Measurements from ENCODE around the gene CALHM3.

CALHM3 gene

GRCh38 chr10:103459615-103460014 lies 19.4 kb downstream of the CALHM3 start:
- in situ Hi-C loops (cut with HindIII; ENCODE audit: low pct_unique_long_range_greater_than_20kb, low sequenced_read_pairs), result no loop called here
- TF ChIP-seq JUND (IDR thresholded peaks at IDR 0.05; ENCODE audit: low read depth), result no peak

GRCh38 chr10:103458720-103459119 lies 20.3 kb downstream of the CALHM3 start, which contains the start of gene CALHM1:
Gene CALHM1 (minus strand): TSS chr10:103458900. CDS start chr10:103458751, 149 bp downstream.
- peak; percentile 44 to 49 for DNase-seq (ENCODE audit: low read depth in 1 of 2, low spot score in 1 of 2)
- in situ Hi-C loops (cut with HindIII; ENCODE audit: low pct_unique_long_range_greater_than_20kb, low sequenced_read_pairs), result no loop called here
- no peak for TF ChIP-seq JUND (IDR thresholded peaks at IDR 0.05; ENCODE audit: low read depth)

More at GRCh38 chr10:103459615-103460014, 19.4 kb downstream of the CALHM3 start:
- no peak for DNase-seq (ENCODE audit: low read depth in 1 of 2, low spot score in 1 of 2)

GRCh38 chr10:103457896-103458583 lies 21.0 kb downstream of the CALHM3 start:
- DNase-seq (ENCODE audit: low read depth in 1 of 2, low spot score in 1 of 2), result no peak
- in situ Hi-C loops (cut with HindIII; ENCODE audit: low pct_unique_long_range_greater_than_20kb, low sequenced_read_pairs), result no loop called here
- no peak for TF ChIP-seq JUND (IDR thresholded peaks at IDR 0.05; ENCODE audit: low read depth)

- TF ChIP-seq JUND (IDR thresholded peaks at IDR 0.05; ENCODE audit: low read depth), result no peak
- DNase-seq (ENCODE audit: low read depth in 1 of 2, low spot score in 1 of 2), result no peak
- in situ Hi-C loops (cut with HindIII; ENCODE audit: low pct_unique_long_range_greater_than_20kb, low sequenced_read_pairs), result no loop called here
Observed at GRCh38 chr10:103457176-103457712, 21.8 kb downstream of the CALHM3 start.

- in situ Hi-C loops (cut with HindIII; ENCODE audit: low pct_unique_long_range_greater_than_20kb, low sequenced_read_pairs), result no loop called here
- DNase-seq (ENCODE audit: low read depth in 1 of 2, low spot score in 1 of 2), result no peak
- no peak for TF ChIP-seq JUND (IDR thresholded peaks at IDR 0.05; ENCODE audit: low read depth)
Observed at GRCh38 chr10:103456074-103456660, 22.9 kb downstream of the CALHM3 start.

GRCh38 chr10:103455235-103455634 lies 23.8 kb downstream of the CALHM3 start:
- no peak for DNase-seq (ENCODE audit: low read depth in 1 of 2, low spot score in 1 of 2)
- in situ Hi-C loops (cut with HindIII; ENCODE audit: low pct_unique_long_range_greater_than_20kb, low sequenced_read_pairs), result no loop called here

GRCh38 chr10:103454026-103454425 lies 25.0 kb downstream of the CALHM3 start:
- no peak for DNase-seq (ENCODE audit: low read depth in 1 of 2, low spot score in 1 of 2)
- no peak for TF ChIP-seq JUND (IDR thresholded peaks at IDR 0.05; ENCODE audit: low read depth)
- in situ Hi-C loops (cut with HindIII; ENCODE audit: low pct_unique_long_range_greater_than_20kb, low sequenced_read_pairs), result no loop called here

More at GRCh38 chr10:103455235-103455634, 23.8 kb downstream of the CALHM3 start:
- no peak for TF ChIP-seq JUND (IDR thresholded peaks at IDR 0.05; ENCODE audit: low read depth)

GRCh38 chr10:103452506-103453230 lies 26.4 kb downstream of the CALHM3 start:
- in situ Hi-C loops (cut with HindIII; ENCODE audit: low pct_unique_long_range_greater_than_20kb, low sequenced_read_pairs), result no loop called here
- TF ChIP-seq JUND (IDR thresholded peaks at IDR 0.05; ENCODE audit: low read depth), result no peak

GRCh38 chr10:103451831-103452505 lies 27.1 kb downstream of the CALHM3 start, which contains the start of gene CALHM2:
Gene CALHM2 (minus strand): TSS chr10:103452370. CDS start chr10:103449941, 2,429 bp downstream.
- TF ChIP-seq JUND (IDR thresholded peaks at IDR 0.05; ENCODE audit: low read depth), result no peak
- DNase-seq (ENCODE audit: low read depth in 1 of 2, low spot score in 1 of 2), result no peak
- in situ Hi-C loops (cut with HindIII; ENCODE audit: low pct_unique_long_range_greater_than_20kb, low sequenced_read_pairs), result no loop called here

More at GRCh38 chr10:103452506-103453230, 26.4 kb downstream of the CALHM3 start:
- DNase-seq (ENCODE audit: low read depth in 1 of 2, low spot score in 1 of 2), result no peak

- DNase-seq (ENCODE audit: low read depth in 1 of 2, low spot score in 1 of 2), result peak; percentile 25 to 33
- in situ Hi-C loops (cut with HindIII; ENCODE audit: low pct_unique_long_range_greater_than_20kb, low sequenced_read_pairs), result no loop called here
- TF ChIP-seq JUND (IDR thresholded peaks at IDR 0.05; ENCODE audit: low read depth), result no peak
Observed at GRCh38 chr10:103451091-103451813, 27.8 kb downstream of the CALHM3 start.

GRCh38 chr10:103450201-103450695 lies 28.8 kb downstream of the CALHM3 start:
- DNase-seq (ENCODE audit: low read depth in 1 of 2, low spot score in 1 of 2), result no peak
- in situ Hi-C loops (cut with HindIII; ENCODE audit: low pct_unique_long_range_greater_than_20kb, low sequenced_read_pairs), result no loop called here
- TF ChIP-seq JUND (IDR thresholded peaks at IDR 0.05; ENCODE audit: low read depth), result no peak
